ENCODE data around the gene CCDC77.

CCDC77 gene

GRCh38 chr12:484096-484495, 82.7 kb downstream of the CCDC77 start:
- no peak for DNase-seq

GRCh38 chr12:490260-490659, 88.8 kb downstream of the CCDC77 start:
- no peak for DNase-seq
